Esophagus (tissue), 2 donors: ENCODE measurements around the gene KIAA1191. TPM values are rescaled to one million over a fixed set of nuclear protein-coding genes. Genes with fewer than 3 reads are reported as not detected.

Experiments used
- H3K27ac ChIP-seq, 2 donors: one replicate each; pipeline ENCODE4 v1.5.1; 2013; ENCODE audit warnings: low read depth in 2 of 2, mild to moderate bottlenecking in 2 of 2, inconsistent platforms in 1 of 2, low read length in 1 of 2, moderate library complexity in 1 of 2
- H3K27me3 ChIP-seq, 2 donors: one replicate each; pipeline ENCODE4 v1.6.1; 2013; ENCODE audit warnings: low read length in 2 of 2, control low read depth in 1 of 2, mild to moderate bottlenecking in 1 of 2; ENCODE audit not compliant: insufficient read depth in 2 of 2, control insufficient read depth in 1 of 2
- H3K36me3 ChIP-seq, 2 donors: one replicate each; pipeline ENCODE4 v1.6.1; 2013; ENCODE audit warnings: low read length in 1 of 2; ENCODE audit not compliant: control insufficient read depth in 2 of 2, insufficient read depth in 2 of 2
- H3K4me1 ChIP-seq, 2 donors: one replicate each; pipeline ENCODE4 v1.6.1; 2013; ENCODE audit warnings: low read length in 1 of 2; ENCODE audit not compliant: control insufficient read depth in 2 of 2, insufficient read depth in 2 of 2
- H3K4me3 ChIP-seq, 2 donors: one replicate each; pipeline ENCODE4 v1.5.1; 2013; ENCODE audit warnings: low read length in 2 of 2, mild to moderate bottlenecking in 2 of 2, low read depth in 1 of 2, moderate library complexity in 1 of 2
- H3K9me3 ChIP-seq, 2 donors: one replicate each; pipeline ENCODE4 v1.6.1; 2013; ENCODE audit warnings: mild to moderate bottlenecking in 2 of 2, low read depth in 1 of 2, low read length in 1 of 2, moderate library complexity in 1 of 2; ENCODE audit not compliant: control insufficient read depth in 2 of 2, insufficient read depth in 1 of 2
- WGBS, 2 donors: extraction: QIAGEN DNeasy Blood & Tissue Kit; methylation state at CpG; one replicate each; pipeline ENCODE4 v1.1.7; 2013; 5-methylcytosine and 5-hydroxymethylcytosine counted together
- polyA plus RNA-seq, 2 donors: library from polyadenylated mRNA; stranded (reverse); fragments of 200-250 nt; gene quantifications; one replicate each; pipeline ENCODE4 v1.2.3, GENCODE V29; 2013
- donor health status: healthy with polysubstance abuse.
- donor health status: Bipolar disorder and iron deficiency.

The KIAA1191 gene
- polyA plus RNA-seq, 2 donors: 41.8 to 44.4 TPM

GRCh38 chr5:176383248-176383905 lies 21.8 kb upstream of the KIAA1191 start:
- no peak overlapping the region for H3K27ac ChIP-seq
- H3K36me3 ChIP-seq: peaks cover 4 to 31% of the 10 kb centered on the region in 2 donors
- peaks cover 0 to 2% of the 10 kb centered on the region in 2 donors for H3K4me1 ChIP-seq
- 87 to 88% methylated on average over 15 of the region's 15 CpGs for WGBS, 2 donors
- H3K27me3 ChIP-seq: no peaks in the 10 kb centered on the region
- H3K9me3 ChIP-seq: no peaks in the 10 kb centered on the region
- H3K4me3 ChIP-seq: no peak overlapping the region

- Histone ChIP-seq H3K4me1 (peaks cover 0 to 2% of the 10 kb centered on the region in 2 donors), H3K36me3 (peaks cover 4 to 31% of the 10 kb centered on the region in 2 donors), H3K27ac (no peak overlapping the region), H3K27me3 (no peaks in the 10 kb centered on the region), H3K9me3 (no peaks in the 10 kb centered on the region), H3K4me3 (no peak overlapping the region)
- 89 to 90% methylated on average over 3 of the region's 3 CpGs for WGBS, 2 donors
Observed at GRCh38 chr5:176382721-176383120, 21.2 kb upstream of the KIAA1191 start.

DNA sequence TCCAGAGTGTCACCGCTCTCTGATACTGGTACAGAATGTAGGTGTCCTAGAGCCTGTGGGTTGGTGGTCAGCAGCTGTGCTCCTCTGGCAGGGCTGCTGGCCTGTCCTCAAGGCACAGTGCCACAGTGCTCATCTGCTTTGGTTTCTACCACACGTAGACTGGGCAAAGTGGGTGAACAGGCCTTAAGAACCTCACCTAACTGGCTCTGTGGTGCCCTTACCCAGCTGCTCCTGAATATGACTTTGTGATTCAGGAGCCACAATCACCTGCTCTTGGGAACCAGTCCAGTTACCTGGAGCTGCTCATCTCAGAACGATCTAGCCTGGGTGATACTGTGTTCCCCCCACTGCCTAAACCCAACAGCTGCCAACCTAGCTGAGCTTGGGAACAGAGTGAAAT lies 20.4 kb upstream of the KIAA1191 start:
- WGBS, 2 donors: 80 to 82% methylated on average over 3 of the region's 3 CpGs
- peak overlapping the region; percentile 15 to 75 for H3K27ac ChIP-seq
- peaks cover 4 to 31% of the 10 kb centered on the region in 2 donors for H3K36me3 ChIP-seq
- peaks cover 0 to 2% of the 10 kb centered on the region in 2 donors for H3K4me1 ChIP-seq
- no peaks in the 10 kb centered on the region for H3K27me3 ChIP-seq
- H3K4me3 ChIP-seq: no peak overlapping the region
- H3K9me3 ChIP-seq: no peaks in the 10 kb centered on the region

GRCh38 chr5:176381423-176381822 lies 19.9 kb upstream of the KIAA1191 start:
- H3K4me3 ChIP-seq: no peak overlapping the region
- H3K9me3 ChIP-seq: no peaks in the 10 kb centered on the region
- peaks cover 4 to 28% of the 10 kb centered on the region in 2 donors for H3K36me3 ChIP-seq
- no peaks in the 10 kb centered on the region for H3K4me1 ChIP-seq
- 65 to 71% methylated on average over 3 of the region's 3 CpGs for WGBS, 2 donors
- H3K27ac ChIP-seq: no peak overlapping the region
- no peaks in the 10 kb centered on the region for H3K27me3 ChIP-seq

DNA sequence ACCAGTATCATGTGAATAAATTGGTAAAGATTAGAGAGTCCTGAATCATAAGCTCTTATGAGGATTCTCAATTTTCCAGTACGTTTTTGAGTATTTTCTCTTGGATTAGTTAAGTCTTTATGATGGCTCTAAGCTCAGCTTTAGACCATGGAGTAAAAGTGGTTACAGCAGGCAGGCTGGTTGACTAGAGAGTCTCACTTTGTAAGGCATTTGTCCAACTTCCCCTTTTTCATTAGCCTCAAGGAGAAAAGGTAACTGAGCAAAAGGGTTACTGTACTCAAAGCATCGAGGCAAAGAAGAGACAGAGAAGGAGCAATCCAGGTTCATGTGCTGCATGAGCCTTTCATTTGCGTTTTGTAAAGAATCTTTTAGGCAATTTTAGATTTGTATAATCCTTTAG lies 18.3 kb upstream of the KIAA1191 start:
- Histone ChIP-seq H3K27me3 (no peaks in the 10 kb centered on the region), H3K4me3 (no peak overlapping the region), H3K36me3 (peaks cover 0 to 20% of the 10 kb centered on the region in 2 donors), H3K27ac (no peak overlapping the region), H3K9me3 (no peaks in the 10 kb centered on the region), H3K4me1 (no peaks in the 10 kb centered on the region)
- 80 to 84% methylated on average over 3 of the region's 3 CpGs for WGBS, 2 donors

DNA sequence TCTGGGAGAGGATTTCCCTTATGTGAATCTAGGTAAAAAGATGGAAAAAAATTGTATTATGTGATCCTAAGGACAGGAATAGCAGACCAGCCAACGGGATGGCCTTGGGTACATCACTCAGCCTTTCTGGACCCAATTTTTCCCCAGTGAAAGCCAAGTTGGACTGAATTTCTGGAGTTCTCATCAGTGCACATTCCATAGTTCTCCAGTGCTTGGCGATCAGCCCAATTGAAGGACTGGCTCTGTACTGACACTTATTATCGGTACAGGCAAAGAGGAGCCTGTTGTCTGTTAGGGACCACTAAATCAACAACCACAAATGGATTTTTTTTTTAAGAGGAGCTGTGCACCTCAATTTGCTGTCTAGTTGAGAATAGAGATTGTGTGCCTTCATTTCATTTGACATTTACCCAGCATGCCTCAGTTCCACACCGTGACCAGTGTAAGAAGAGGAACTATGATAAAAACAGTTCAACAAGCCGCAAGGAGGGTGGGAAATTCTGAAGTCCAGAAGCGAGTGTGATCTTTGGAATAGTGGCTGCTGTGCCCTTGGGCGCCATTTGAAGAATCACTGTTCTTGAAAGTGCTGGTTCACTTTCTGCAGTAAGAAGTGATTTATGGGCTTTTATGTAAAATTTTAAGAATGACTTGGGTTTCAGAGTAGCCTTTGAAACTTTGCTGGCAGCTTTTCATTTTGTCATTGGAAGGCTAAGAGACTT lies 11.7 kb upstream of the KIAA1191 start:
- Histone ChIP-seq H3K27ac (no peak overlapping the region), H3K4me1 (peaks cover 0 to 3% of the 10 kb centered on the region in 2 donors), H3K36me3 (peaks cover 0 to 2% of the 10 kb centered on the region in 2 donors), H3K27me3 (no peaks in the 10 kb centered on the region), H3K9me3 (no peaks in the 10 kb centered on the region), H3K4me3 (no peak overlapping the region)
- WGBS, 2 donors: 72% methylated on average over 7 of the region's 7 CpGs

GRCh38 chr5:176371621-176372539 lies 10.3 kb upstream of the KIAA1191 start:
- H3K27me3 ChIP-seq: no peaks in the 10 kb centered on the region
- no peaks in the 10 kb centered on the region for H3K9me3 ChIP-seq
- H3K4me1 ChIP-seq: peaks cover 0 to 3% of the 10 kb centered on the region in 2 donors
- H3K36me3 ChIP-seq: peaks cover 0 to 5% of the 10 kb centered on the region in 2 donors
- H3K27ac ChIP-seq: no peak overlapping the region
- WGBS, 2 donors: 90 to 92% methylated on average over 13 of the region's 13 CpGs
- no peak overlapping the region for H3K4me3 ChIP-seq

- Histone ChIP-seq H3K36me3 (peaks cover 0 to 5% of the 10 kb centered on the region in 2 donors), H3K4me3 (no peak overlapping the region), H3K9me3 (no peaks in the 10 kb centered on the region), H3K27me3 (no peaks in the 10 kb centered on the region), H3K27ac (no peak overlapping the region), H3K4me1 (peaks cover 0 to 5% of the 10 kb centered on the region in 2 donors)
- 86% methylated on average over 8 of the region's 8 CpGs for WGBS, 2 donors
Observed at GRCh38 chr5:176369934-176370711, 8.6 kb upstream of the KIAA1191 start.

DNA sequence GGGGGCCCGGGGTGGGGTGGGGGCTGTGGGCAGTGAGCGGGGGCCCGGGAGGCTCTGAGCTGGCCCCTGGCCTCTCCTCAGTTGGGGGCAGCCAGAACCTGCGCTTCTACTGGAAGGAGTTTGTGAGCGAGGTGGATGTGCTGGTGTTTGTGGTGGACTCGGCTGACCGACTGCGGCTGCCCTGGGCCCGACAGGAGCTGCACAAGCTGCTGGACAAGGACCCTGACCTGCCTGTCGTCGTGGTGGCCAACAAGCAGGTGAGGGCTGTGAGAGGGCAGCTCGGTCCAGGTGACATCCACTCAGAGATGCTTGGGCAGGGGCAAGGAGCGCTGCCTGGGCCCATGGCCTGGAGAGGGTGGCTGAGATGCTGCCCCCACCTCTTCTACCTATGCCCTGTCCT lies 7.2 kb upstream of the KIAA1191 start:
- WGBS, 2 donors: 93 to 94% methylated on average over 11 to 13 of the region's 13 CpGs
- no peak overlapping the region for H3K4me3 ChIP-seq
- peaks cover 0 to 5% of the 10 kb centered on the region in 2 donors for H3K36me3 ChIP-seq
- H3K4me1 ChIP-seq: peaks cover 0 to 8% of the 10 kb centered on the region in 2 donors
- H3K27ac ChIP-seq: no peak overlapping the region
- H3K27me3 ChIP-seq: no peaks in the 10 kb centered on the region
- H3K9me3 ChIP-seq: no peaks in the 10 kb centered on the region
